Measurements from ENCODE around the gene CBFB. TPM values are rescaled to one million over a fixed set of nuclear protein-coding genes. Genes with fewer than 3 reads are reported as not detected.

Gene CBFB
- total RNA-seq, 1 experiment from 2014 or later: 76.3 TPM

- Histone ChIP-seq H2BK20ac (ENCODE audit: low read depth, low read length, poor library complexity, severe bottlenecking) (no peak overlapping the region), H3K23me2 (ENCODE audit: insufficient read length, low read depth, low read length, poor library complexity, severe bottlenecking) (no peaks in the 10 kb centered on the region), H3K4me1 (ENCODE audit: insufficient read depth, low read length) (no peaks in the 10 kb centered on the region), H2BK15ac (ENCODE audit: low read depth, low read length) (no peak overlapping the region), H3K79me1 (ENCODE audit: insufficient read depth, low read depth, low read length, poor library complexity, severe bottlenecking) (no peaks in the 10 kb centered on the region), H3K56ac (ENCODE audit: insufficient read length, low read depth, low read length) (no peak overlapping the region), H4K20me1 (ENCODE audit: control insufficient read depth, insufficient read depth, insufficient read length) (no peaks in the 10 kb centered on the region), H3T11ph (ENCODE audit: low read length) (no peak overlapping the region), H4K91ac (ENCODE audit: insufficient read length, low read depth, low read length) (no peak overlapping the region), H2AK5ac (ENCODE audit: insufficient read length, low read length) (no peak overlapping the region), H2AFZ (ENCODE audit: low read length) (no peak overlapping the region), H3K23ac (ENCODE audit: insufficient read length, low read depth, low read length) (no peak overlapping the region), H3K18ac (ENCODE audit: insufficient read length, low read depth, low read length) (no peak overlapping the region), H2BK120ac (ENCODE audit: low read depth, low read length, poor library complexity, severe bottlenecking) (no peak overlapping the region), H3K4me2 (ENCODE audit: insufficient read depth, insufficient read length, low read length) (no peak overlapping the region), H4K8ac (replicated peaks; ENCODE audit: insufficient read length, low read depth, low read length) (no peak overlapping the region), H3K14ac (ENCODE audit: insufficient read depth, low read length) (no peak overlapping the region), H3K9me3 (ENCODE audit: control insufficient read depth, low read depth, low read length) (no peaks in the 10 kb centered on the region), H3K27ac (ENCODE audit: insufficient read length, low read depth, low read length) (no peak overlapping the region), H4K5ac (ENCODE audit: insufficient read length, low read depth, low read length) (no peak overlapping the region), H3K27me3 (ENCODE audit: insufficient read depth, low read length) (no peaks in the 10 kb centered on the region), H3K79me2 (ENCODE audit: insufficient read depth, low read length) (no peaks in the 10 kb centered on the region), H3K4ac (ENCODE audit: low read depth, low read length) (no peak overlapping the region), H2BK5ac (ENCODE audit: insufficient read length, low read length) (no peak overlapping the region), H2BK12ac (ENCODE audit: insufficient read length, low read depth, low read length) (no peak overlapping the region), H3K9ac (ENCODE audit: extremely low read depth, insufficient read length, low read length) (no peak overlapping the region)
- no peak overlapping the region; a peak in 1 of 7 replicates for H3K27ac Mint-ChIP-seq
- no peak for DNase-seq
- no CpG with 5 or more reads among the region's 2 CpGs for WGBS (ENCODE audit: extremely low coverage, insufficient read length, low lambda C conversion rate)
- TF ChIP-seq CTCF (conservative IDR thresholded peaks at IDR 0.05): no peak
- H3K4me3 Mint-ChIP-seq: no peak overlapping the region
- H3K36me3 Mint-ChIP-seq (ENCODE audit: insufficient read depth in 1 of 3, low read depth in 3 of 3): peaks cover 21 to 83% (median 83%) of the 10 kb centered on the region in 3 experiments
- peaks cover 0 to 3% of the 10 kb centered on the region in 2 experiments; a peak in 1 of 5 replicates for H3K9me3 Mint-ChIP-seq
- peaks cover 3% of the 10 kb centered on the region in 2 experiments; a peak in 2 of 4 replicates for H3K4me1 Mint-ChIP-seq
- no peaks in the 10 kb centered on the region; the same call in 1 of the 2 replicates for H3K27me3 Mint-ChIP-seq (ENCODE audit: low read depth)
These were observed 116.0 kb downstream of the CBFB start for GRCh38 chr16:67144943-67145342.
